GM19455 (cell line): ENCODE data around the gene PPARG.

Source experiments
- ATAC-seq: cut with Tn5 transposase; IDR thresholded peaks from one replicate; pipeline ENCODE4 v1.9.1; 2021; ENCODE audit not compliant: unreplicated experiment

Gene PPARG

GRCh38 chr3:12308517-12308916, 19.6 kb downstream of the PPARG start:
- no peak for ATAC-seq

GRCh38 chr3:12309716-12310115, 20.8 kb downstream of the PPARG start:
- ATAC-seq, result no peak

GRCh38 chr3:12312010-12312409, 23.1 kb downstream of the PPARG start:
- no peak for ATAC-seq

- no peak for ATAC-seq
Observed at GRCh38 chr3:12313519-12313918, 24.6 kb downstream of the PPARG start.

GRCh38 chr3:12316253-12316652, 27.4 kb downstream of the PPARG start:
- no peak for ATAC-seq

GRCh38 chr3:12316729-12317351, 28.0 kb downstream of the PPARG start:
- ATAC-seq, result no peak

- ATAC-seq, result no peak
Observed at GRCh38 chr3:12317914-12318313, 29.0 kb downstream of the PPARG start.

GRCh38 chr3:12318758-12319621, 30.1 kb downstream of the PPARG start:
- no peak for ATAC-seq

- ATAC-seq, result no peak
Observed at GRCh38 chr3:12321015-12321414, 32.1 kb downstream of the PPARG start.

- no peak for ATAC-seq
Observed at GRCh38 chr3:12323237-12323636, 34.4 kb downstream of the PPARG start.

- no peak for ATAC-seq
Observed at GRCh38 chr3:12325586-12326515, 37.0 kb downstream of the PPARG start.

GRCh38 chr3:12327021-12327420, 38.2 kb downstream of the PPARG start:
- ATAC-seq, result no peak

- ATAC-seq, result no peak
Observed at GRCh38 chr3:12328132-12328836, 39.4 kb downstream of the PPARG start.

- ATAC-seq, result no peak
Observed at GRCh38 chr3:12328837-12329462, 40.1 kb downstream of the PPARG start.

- no peak for ATAC-seq
Observed at GRCh38 chr3:12334786-12335185, 45.9 kb downstream of the PPARG start.

GRCh38 chr3:12335421-12335820, 46.6 kb downstream of the PPARG start:
- no peak for ATAC-seq

GRCh38 chr3:12336099-12336498, 47.2 kb downstream of the PPARG start:
- ATAC-seq, result no peak

GRCh38 chr3:12338595-12339546, 50.0 kb downstream of the PPARG start:
- no peak for ATAC-seq
